OCI-M2 (cell line): Measurements from ENCODE around the gene C10orf71.

Experiments
- DNase-seq: peaks from one replicate; lab custom pipeline; 2025; ENCODE audit not compliant: unreplicated experiment; lab: John Stamatoyannopoulos, UW

Gene C10orf71

GRCh38 chr10:49371967-49372366, 73.0 kb downstream of the C10orf71 start:
- no peak for DNase-seq

DNA sequence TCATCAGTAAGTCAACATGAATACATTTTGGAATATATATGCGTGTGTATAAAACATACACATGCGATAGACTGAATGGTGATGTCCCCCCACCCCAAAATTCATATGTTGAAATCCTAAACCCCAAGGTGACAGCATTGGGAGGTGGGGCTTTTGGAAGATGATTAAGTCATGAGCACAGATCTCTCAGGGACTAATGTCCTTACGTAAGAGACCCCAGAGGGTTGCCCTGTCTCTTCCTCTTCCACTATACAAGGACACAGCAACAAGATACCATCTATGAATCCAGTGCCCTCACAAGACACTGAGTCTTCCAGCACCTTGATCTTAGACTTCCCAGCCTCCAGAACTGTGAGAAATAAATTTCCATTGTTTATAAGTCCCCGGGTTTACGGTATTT, 74.4 kb downstream of the C10orf71 start:
- DNase-seq = no peak

DNA sequence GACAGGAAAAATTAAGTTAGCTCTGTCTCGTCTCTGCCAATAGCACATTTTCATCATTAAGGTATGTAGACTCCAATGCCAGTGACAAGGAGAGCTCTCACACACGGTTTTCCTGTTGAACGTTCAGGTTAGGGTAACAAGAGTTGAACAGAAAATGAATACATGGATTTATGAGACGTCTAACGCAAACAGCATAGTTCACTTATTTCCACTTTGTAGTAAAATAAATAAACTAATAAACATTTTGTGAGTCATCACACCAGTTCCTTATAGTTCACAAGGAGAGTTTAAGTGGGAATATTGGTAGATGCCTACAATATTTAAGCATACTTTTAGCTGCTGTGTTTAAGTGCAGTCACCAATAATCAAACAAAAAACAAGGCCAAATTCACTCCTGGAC, 75.8 kb downstream of the C10orf71 start:
- no peak for DNase-seq

- DNase-seq = no peak
Measured at GRCh38 chr10:49375611-49376010, 76.6 kb downstream of the C10orf71 start.
